ENCODE measurements around the gene USF1. TPM values are rescaled to one million over a fixed set of nuclear protein-coding genes. Genes with fewer than 3 reads are reported as not detected.

Gene USF1
- total RNA-seq, 6 experiments from 2014 or later, result 25.5 to 34.3 (median 28.1) TPM

DNA sequence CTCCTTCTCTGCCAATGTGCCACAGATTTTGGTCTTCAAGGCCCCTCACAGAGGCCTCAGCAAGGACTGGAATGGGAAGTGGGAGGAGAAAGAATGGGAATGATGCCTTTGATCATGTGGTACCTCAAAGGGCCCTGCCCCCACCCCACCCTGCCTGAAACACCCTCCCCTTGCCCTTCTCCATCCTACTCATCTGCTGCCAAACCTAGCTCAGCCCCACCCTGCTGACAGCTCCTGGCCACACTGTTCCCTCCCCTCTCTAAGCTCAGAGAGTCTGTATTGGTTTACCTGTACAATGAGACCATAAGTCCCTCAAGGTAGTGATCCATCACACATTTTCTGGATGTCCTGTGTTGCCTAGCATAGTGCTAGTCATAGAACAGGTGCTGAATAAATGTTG is 30.6 kb upstream of the USF1 start:
- Histone ChIP-seq H3K27ac (no peak overlapping the region), H3K4me3 (no peak overlapping the region), H3K36me3 (no peaks in the 10 kb centered on the region), H3K4me1 (no peaks in the 10 kb centered on the region), H3K9me3 (no peaks in the 10 kb centered on the region), H3K27me3 (no peaks in the 10 kb centered on the region)
- DNase-seq (no peak), ATAC-seq (no peak)
- no peak for TF ChIP-seq POLR2A (IDR thresholded peaks at IDR 0.05)
- TF ChIP-seq, protein P1, sequence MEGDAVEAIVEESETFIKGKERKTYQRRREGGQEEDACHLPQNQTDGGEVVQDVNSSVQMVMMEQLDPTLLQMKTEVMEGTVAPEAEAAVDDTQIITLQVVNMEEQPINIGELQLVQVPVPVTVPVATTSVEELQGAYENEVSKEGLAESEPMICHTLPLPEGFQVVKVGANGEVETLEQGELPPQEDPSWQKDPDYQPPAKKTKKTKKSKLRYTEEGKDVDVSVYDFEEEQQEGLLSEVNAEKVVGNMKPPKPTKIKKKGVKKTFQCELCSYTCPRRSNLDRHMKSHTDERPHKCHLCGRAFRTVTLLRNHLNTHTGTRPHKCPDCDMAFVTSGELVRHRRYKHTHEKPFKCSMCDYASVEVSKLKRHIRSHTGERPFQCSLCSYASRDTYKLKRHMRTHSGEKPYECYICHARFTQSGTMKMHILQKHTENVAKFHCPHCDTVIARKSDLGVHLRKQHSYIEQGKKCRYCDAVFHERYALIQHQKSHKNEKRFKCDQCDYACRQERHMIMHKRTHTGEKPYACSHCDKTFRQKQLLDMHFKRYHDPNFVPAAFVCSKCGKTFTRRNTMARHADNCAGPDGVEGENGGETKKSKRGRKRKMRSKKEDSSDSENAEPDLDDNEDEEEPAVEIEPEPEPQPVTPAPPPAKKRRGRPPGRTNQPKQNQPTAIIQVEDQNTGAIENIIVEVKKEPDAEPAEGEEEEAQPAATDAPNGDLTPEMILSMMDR (IDR thresholded peaks at IDR 0.05), result no peak
- intact Hi-C loops (cut with DNase I), result loop anchor here in 1 of 2 donors (10.0 kb wide), 1 partner anchor 242 kb away; no protein-coding TSS in a partner anchor

GRCh38 chr1:161074676-161075368 is 29.0 kb upstream of the USF1 start:
- intact Hi-C loops (cut with DNase I), result loop anchor here in 1 of 2 donors (10.0 kb wide), 1 partner anchor 240 kb away; no protein-coding TSS in a partner anchor
- Histone ChIP-seq H3K4me1 (no peaks in the 10 kb centered on the region), H3K9me3 (no peaks in the 10 kb centered on the region), H3K27me3 (no peaks in the 10 kb centered on the region), H3K36me3 (no peaks in the 10 kb centered on the region), H3K27ac (no peak overlapping the region), H3K4me3 (no peak overlapping the region)
- DNase-seq, result no peak
- no peak for TF ChIP-seq POLR2A (IDR thresholded peaks at IDR 0.05)
- TF ChIP-seq, protein P1 (IDR thresholded peaks at IDR 0.05), result no peak
- WGBS (ENCODE audit: insufficient coverage, low coverage, low lambda C conversion rate, missing lambda C conversion rate), result 91% methylated on average over 7 of the region's 12 CpGs
- ATAC-seq, result no peak

- no peaks in the 10 kb centered on the region for H3K9me3 ChIP-seq
- no CpG with 5 or more reads among the region's 7 CpGs for WGBS (ENCODE audit: insufficient coverage, low coverage, low lambda C conversion rate, missing lambda C conversion rate)
- H3K27ac ChIP-seq, result no peak overlapping the region
- no peak overlapping the region for H3K4me3 ChIP-seq
- no peaks in the 10 kb centered on the region for H3K27me3 ChIP-seq
- intact Hi-C loops (cut with DNase I), result loop anchor here in 1 of 2 donors (10.0 kb wide), 1 partner anchor 239 kb away; no protein-coding TSS in a partner anchor
- H3K36me3 ChIP-seq, result no peaks in the 10 kb centered on the region
- ATAC-seq (no peak), DNase-seq (no peak)
- TF ChIP-seq, protein P1 (IDR thresholded peaks at IDR 0.05), result no peak
- no peak for TF ChIP-seq POLR2A (IDR thresholded peaks at IDR 0.05)
- H3K4me1 ChIP-seq, result no peaks in the 10 kb centered on the region
Observed at GRCh38 chr1:161073474-161074121, 27.8 kb upstream of the USF1 start.

DNA sequence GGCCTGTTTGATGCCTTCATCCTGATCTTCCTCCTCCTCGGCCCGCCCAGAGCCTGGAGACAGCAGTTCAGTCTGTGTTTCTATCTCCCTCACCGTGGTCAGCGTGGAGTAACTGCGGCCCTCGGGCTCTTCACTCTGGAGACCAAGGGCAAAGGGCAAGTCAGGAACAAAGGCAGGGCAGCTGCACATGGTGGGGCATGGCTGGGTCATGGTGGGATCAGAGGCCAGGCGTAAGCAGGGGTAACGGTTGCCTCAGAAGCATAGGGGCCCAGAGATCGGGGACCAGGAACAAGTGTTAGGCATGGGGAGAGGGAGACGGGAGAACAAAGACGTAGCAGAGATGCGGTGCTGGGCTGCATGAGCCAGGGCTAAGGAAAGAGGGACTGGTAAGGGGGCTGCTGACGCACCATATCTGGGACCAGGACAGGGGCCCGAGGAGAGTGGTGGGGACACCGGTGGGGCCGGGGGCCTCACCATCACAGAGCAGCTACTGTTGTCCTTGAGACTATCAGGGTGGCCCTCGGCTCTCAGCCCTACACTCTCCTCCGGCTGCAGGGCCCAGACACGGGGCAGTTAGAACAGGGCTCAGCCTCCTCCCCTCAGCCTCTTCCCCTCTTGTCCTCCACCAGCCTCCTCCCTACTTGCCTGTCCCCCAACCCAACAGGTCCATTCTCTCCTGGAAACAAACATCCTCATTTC is 27.1 kb upstream of the USF1 start:
- Histone ChIP-seq H3K4me3 (no peak overlapping the region), H3K9me3 (no peaks in the 10 kb centered on the region), H3K27ac (no peak overlapping the region), H3K36me3 (no peaks in the 10 kb centered on the region), H3K4me1 (no peaks in the 10 kb centered on the region), H3K27me3 (no peaks in the 10 kb centered on the region)
- TF ChIP-seq POLR2A (IDR thresholded peaks at IDR 0.05), result no peak
- TF ChIP-seq, protein P1 (IDR thresholded peaks at IDR 0.05), result no peak
- no peak for DNase-seq
- 93% methylated on average over 8 of the region's 19 CpGs for whole genome bisulfite sequencing (ENCODE audit: insufficient coverage, low coverage, low lambda C conversion rate, missing lambda C conversion rate)
- no peak for ATAC-seq
- intact Hi-C loops (cut with DNase I), result loop anchor here in 1 of 2 donors (10.0 kb wide), 1 partner anchor 238 kb away; no protein-coding TSS in a partner anchor

All from right lobe of liver (tissue), 6 donors.